HEK293 (cell line): Measurements from ENCODE around the gene MYO1B.

Experiments
- CTCF ChIA-PET: fragments of 350-600 bp; formaldehyde crosslinking; extraction: SDS; loops from one replicate; lab custom pipeline; 2021; ENCODE audit warnings: antibody characterized with exemption; lab: Yijun Ruan, JAX
- POLR2A ChIA-PET: fragments of 300-600 bp; formaldehyde crosslinking; extraction: SDS; loops from one replicate; lab custom pipeline; 2020; ENCODE audit warnings: antibody characterized with exemption, inconsistent platforms; lab: Yijun Ruan, JAX
- H3K27ac ChIP-seq: fragments of 200-500 bp; sonication (Bioruptor generic); 2 replicates; pipeline ENCODE4 v1.5.1; 2014; ENCODE audit warnings: low read depth, low read length, control low read depth, inconsistent platforms; ENCODE audit errors: extremely low read depth
- H3K36me3 ChIP-seq, 2 experiments: fragments of 200-500 bp in 1 of 2; sonication (Bioruptor generic) in 1 of 2; 1 replicate in 1 of 2; 2 replicates in 1 of 2; pipeline ENCODE4 v1.5.1; 2014 to 2017; ENCODE audit warnings: inconsistent platforms in 2 of 2, low read length in 2 of 2; ENCODE audit not compliant: control insufficient read depth in 2 of 2, insufficient read depth in 1 of 2
- H3K4me1 ChIP-seq: fragments of 200-500 bp; sonication (Bioruptor generic); 2 replicates; pipeline ENCODE4 v1.5.1; 2014; ENCODE audit warnings: mild to moderate bottlenecking, low read length, inconsistent platforms; ENCODE audit not compliant: control insufficient read depth, insufficient read depth
- H3K4me3 ChIP-seq: 2 replicates; pipeline ENCODE4 v1.5.1; 2011; ENCODE audit warnings: low read depth, mild to moderate bottlenecking, control low read depth, low read length, moderate library complexity
- H3K9me3 ChIP-seq: fragments of 200-500 bp; sonication (Bioruptor generic); 2 replicates; pipeline ENCODE4 v1.5.1; 2014; ENCODE audit warnings: low read depth, low read length, inconsistent platforms; ENCODE audit not compliant: control insufficient read depth, insufficient read depth
- AEBP2 ChIP-seq: fragments of 450-650 bp; formaldehyde crosslinking; IDR thresholded peaks from 2 replicates; pipeline ENCODE4 v1.5.1; 2016; ENCODE audit warnings: missing biosample characterization, missing genetic modification characterization, borderline replicate concordance
- GLI2 ChIP-seq: fragments of 450-650 bp; formaldehyde crosslinking; IDR thresholded peaks from 2 replicates; pipeline ENCODE4; 2017; ENCODE audit warnings: missing biosample characterization, missing genetic modification characterization, low read depth, borderline replicate concordance
- KLF10 ChIP-seq: fragments of 450-650 bp; IDR thresholded peaks from 2 replicates; pipeline ENCODE4 v1.5.1; 2018; ENCODE audit warnings: missing biosample characterization, mild to moderate bottlenecking, missing genetic modification characterization
- KLF7 ChIP-seq: fragments of 450-650 bp; formaldehyde crosslinking; IDR thresholded peaks from 2 replicates; pipeline ENCODE4 v1.5.1; 2016; ENCODE audit warnings: missing biosample characterization, missing genetic modification characterization, borderline replicate concordance
- MYNN ChIP-seq: fragments of 450-650 bp; formaldehyde crosslinking; IDR thresholded peaks from 2 replicates; pipeline ENCODE4 v1.5.1; 2016; ENCODE audit warnings: missing biosample characterization, missing genetic modification characterization, borderline replicate concordance
- ZBTB1 ChIP-seq: fragments of 450-650 bp; formaldehyde crosslinking; IDR thresholded peaks from 2 replicates; pipeline ENCODE4 v1.5.1; 2016; ENCODE audit warnings: missing biosample characterization, missing genetic modification characterization
- ZBTB21 ChIP-seq: fragments of 450-650 bp; formaldehyde crosslinking; IDR thresholded peaks from 2 replicates; pipeline ENCODE4 v1.5.1; 2017; ENCODE audit warnings: missing biosample characterization, missing genetic modification characterization
- ZEB2 ChIP-seq: fragments of 450-650 bp; formaldehyde crosslinking; IDR thresholded peaks from 2 replicates; pipeline ENCODE4 v1.5.1; 2016; ENCODE audit warnings: missing biosample characterization, missing genetic modification characterization
- ZNF10 ChIP-seq: fragments of 450-650 bp; formaldehyde crosslinking; IDR thresholded peaks from 2 replicates; pipeline ENCODE4 v1.5.1; 2017; ENCODE audit warnings: missing biosample characterization, missing genetic modification characterization
- ZNF169 ChIP-seq: fragments of 450-650 bp; formaldehyde crosslinking; IDR thresholded peaks from 2 replicates; pipeline ENCODE4 v1.5.1; 2016; ENCODE audit warnings: missing biosample characterization, missing genetic modification characterization
- ZNF174 ChIP-seq: fragments of 450-650 bp; formaldehyde crosslinking; IDR thresholded peaks from 2 replicates; pipeline ENCODE4 v1.5.0; 2017; ENCODE audit warnings: missing biosample characterization, mild to moderate bottlenecking, missing genetic modification characterization
- ZNF214 ChIP-seq: fragments of 450-650 bp; formaldehyde crosslinking; IDR thresholded peaks from 2 replicates; pipeline ENCODE4 v1.5.1; 2017; ENCODE audit warnings: missing biosample characterization, mild to moderate bottlenecking, missing genetic modification characterization, borderline replicate concordance
- ZNF239 ChIP-seq: fragments of 450-650 bp; formaldehyde crosslinking; IDR thresholded peaks from 2 replicates; pipeline ENCODE4 v1.5.1; 2016; ENCODE audit warnings: missing biosample characterization, missing genetic modification characterization
- ZNF280D ChIP-seq: fragments of 450-650 bp; formaldehyde crosslinking; IDR thresholded peaks from 2 replicates; pipeline ENCODE4 v1.5.1; 2016; ENCODE audit warnings: missing biosample characterization, missing genetic modification characterization
- ZNF501 ChIP-seq: fragments of 450-650 bp; formaldehyde crosslinking; IDR thresholded peaks from 2 replicates; pipeline ENCODE4 v1.5.1; 2016; ENCODE audit warnings: missing biosample characterization, missing genetic modification characterization
- ZNF585B ChIP-seq: fragments of 450-650 bp; formaldehyde crosslinking; IDR thresholded peaks from 2 replicates; pipeline ENCODE4 v1.5.1; 2016; ENCODE audit warnings: missing biosample characterization, missing genetic modification characterization
- ZNF677 ChIP-seq: fragments of 450-650 bp; IDR thresholded peaks from 2 replicates; pipeline ENCODE4 v1.5.0; 2018; ENCODE audit warnings: missing biosample characterization, mild to moderate bottlenecking, missing genetic modification characterization, moderate library complexity
- ZNF768 ChIP-seq: fragments of 450-650 bp; formaldehyde crosslinking; IDR thresholded peaks from 2 replicates; pipeline ENCODE4 v1.5.1; 2018; ENCODE audit warnings: missing biosample characterization, mild to moderate bottlenecking, missing genetic modification characterization
- ZXDB ChIP-seq: fragments of 450-650 bp; formaldehyde crosslinking; IDR thresholded peaks from 2 replicates; pipeline ENCODE4 v1.5.1; 2016; ENCODE audit warnings: missing biosample characterization, missing genetic modification characterization
- TF ChIP-seq, protein P1 (sequence below): fragments of 450-650 bp; formaldehyde crosslinking; IDR thresholded peaks from 2 replicates; pipeline ENCODE4 v1.5.1; 2017; ENCODE audit warnings: missing biosample characterization, mild to moderate bottlenecking, missing genetic modification characterization, moderate library complexity
- TF ChIP-seq, protein P2 (sequence below): fragments of 450-650 bp; formaldehyde crosslinking; IDR thresholded peaks from 2 replicates; pipeline ENCODE4 v1.5.1; 2016; ENCODE audit warnings: missing biosample characterization, missing genetic modification characterization

The MYO1B gene

DNA sequence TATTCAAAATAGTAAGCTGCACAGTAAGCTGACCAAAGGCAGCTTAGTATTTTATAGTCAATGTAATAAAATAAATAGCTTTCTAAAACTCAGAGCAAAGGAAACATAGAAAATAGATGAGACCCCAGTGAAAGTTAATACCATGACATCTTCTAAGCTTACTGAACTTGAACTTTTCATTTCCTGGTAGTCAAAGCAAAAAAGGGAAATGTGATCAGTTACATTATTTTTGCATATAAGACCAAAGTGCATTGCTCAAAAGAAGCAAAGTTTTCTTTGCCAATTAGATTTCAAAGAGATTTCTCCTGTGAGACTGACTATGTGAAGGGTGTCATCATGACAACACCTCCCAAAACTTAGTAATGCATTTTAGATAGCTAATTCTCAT, 70.2 kb downstream of the MYO1B start (continued):
- TF ChIP-seq ZNF280D (tag by site-specific recombination) (no peak), GLI2 (tag by site-specific recombination) (no peak), ZNF214 (tag by site-specific recombination) (no peak)

DNA sequence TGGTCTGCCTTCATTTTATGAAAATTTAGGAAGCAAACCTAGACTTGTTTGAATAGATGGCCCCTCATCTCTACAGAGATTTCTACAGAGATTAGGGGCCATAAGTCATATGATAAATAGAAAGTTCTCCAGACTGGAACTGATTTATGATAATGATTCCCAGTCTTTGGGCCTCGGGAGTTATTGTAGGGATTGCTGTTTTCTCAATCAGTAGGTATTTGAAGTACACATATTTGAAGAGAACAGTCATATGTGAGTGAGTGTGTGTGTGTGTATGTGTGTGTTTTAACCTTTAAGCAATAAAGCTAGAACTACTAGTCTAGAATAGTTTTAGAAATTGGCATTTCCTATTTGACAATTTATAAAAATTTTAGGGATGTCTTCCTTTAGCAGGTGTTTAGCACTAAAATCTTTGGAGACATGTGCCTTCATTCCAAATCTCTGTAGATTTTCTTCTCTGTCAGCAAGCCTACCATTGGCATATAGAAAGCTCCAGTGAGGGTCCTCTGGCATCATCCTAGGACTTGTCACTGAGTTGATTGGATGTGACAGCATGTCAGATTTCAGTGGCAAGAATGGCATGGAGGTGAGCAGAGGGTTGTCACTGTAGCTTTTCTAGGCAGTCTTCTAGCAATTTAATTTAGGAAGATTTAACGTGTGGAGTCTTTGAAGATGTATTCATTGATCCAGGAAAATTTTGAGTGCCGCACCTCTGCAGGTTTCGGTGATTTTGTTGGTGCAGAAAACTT, 71.2 kb downstream of the MYO1B start:
- Histone ChIP-seq H3K4me1 (peaks cover 32% of the 10 kb centered on the region), H3K9me3 (no peaks in the 10 kb centered on the region), H3K27ac (no peak overlapping the region), H3K4me3 (no peak overlapping the region), H3K36me3 (no peaks in the 10 kb centered on the region)
- POLR2A ChIA-PET, result no interaction called here
- TF ChIP-seq ZBTB21 (tag by site-specific recombination) (no peak), KLF10 (tag by site-specific recombination) (no peak), ZNF768 (tag by site-specific recombination) (no peak), ZNF169 (no peak), MYNN (tag by site-specific recombination) (no peak), ZEB2 (tag by site-specific recombination) (no peak), ZBTB1 (tag by site-specific recombination) (no peak), ZNF501 (no peak)
- CTCF ChIA-PET, result interaction anchor here (0.6 to 1.0 kb wide), 2 partner anchors 17 to 70 kb away, joined by 3 to 4 read pairs; no protein-coding TSS in a partner anchor

GRCh38 chr2:191318037-191318728, 73.0 kb downstream of the MYO1B start:
- ChIA-PET CTCF (interaction anchor here (0.8 to 1.5 kb wide), 3 partner anchors 8 to 183 kb away, joined by 3 to 8 read pairs (median 5); no protein-coding TSS in a partner anchor), POLR2A (interaction anchor here (0.6 kb wide), 1 partner anchor 10 kb away, joined by 3 read pairs; no protein-coding TSS in a partner anchor)
- Histone ChIP-seq H3K27ac (peak overlapping the region; percentile 50; the same call in 1 of the 2 replicates), H3K4me3 (no peak overlapping the region), H3K36me3 (no peaks in the 10 kb centered on the region), H3K4me1 (peaks cover 45% of the 10 kb centered on the region), H3K9me3 (no peaks in the 10 kb centered on the region)
- TF ChIP-seq ZNF10 (tag by site-specific recombination) (no peak), ZNF768 (tag by site-specific recombination) (no peak), ZNF677 (tag by site-specific recombination) (no peak), ZXDB (tag by site-specific recombination) (no peak), KLF7 (tag by site-specific recombination) (no peak), ZNF585B (tag by site-specific recombination) (no peak), ZNF174 (tag by site-specific recombination) (no peak), AEBP2 (tag by site-specific recombination) (no peak), ZNF239 (no peak)
- TF ChIP-seq, protein P1, sequence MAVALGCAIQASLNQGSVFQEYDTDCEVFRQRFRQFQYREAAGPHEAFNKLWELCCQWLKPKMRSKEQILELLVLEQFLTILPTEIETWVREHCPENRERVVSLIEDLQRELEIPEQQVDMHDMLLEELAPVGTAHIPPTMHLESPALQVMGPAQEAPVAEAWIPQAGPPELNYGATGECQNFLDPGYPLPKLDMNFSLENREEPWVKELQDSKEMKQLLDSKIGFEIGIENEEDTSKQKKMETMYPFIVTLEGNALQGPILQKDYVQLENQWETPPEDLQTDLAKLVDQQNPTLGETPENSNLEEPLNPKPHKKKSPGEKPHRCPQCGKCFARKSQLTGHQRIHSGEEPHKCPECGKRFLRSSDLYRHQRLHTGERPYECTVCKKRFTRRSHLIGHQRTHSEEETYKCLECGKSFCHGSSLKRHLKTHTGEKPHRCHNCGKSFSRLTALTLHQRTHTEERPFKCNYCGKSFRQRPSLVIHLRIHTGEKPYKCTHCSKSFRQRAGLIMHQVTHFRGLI (tag by site-specific recombination), result no peak
- TF ChIP-seq, protein P2, sequence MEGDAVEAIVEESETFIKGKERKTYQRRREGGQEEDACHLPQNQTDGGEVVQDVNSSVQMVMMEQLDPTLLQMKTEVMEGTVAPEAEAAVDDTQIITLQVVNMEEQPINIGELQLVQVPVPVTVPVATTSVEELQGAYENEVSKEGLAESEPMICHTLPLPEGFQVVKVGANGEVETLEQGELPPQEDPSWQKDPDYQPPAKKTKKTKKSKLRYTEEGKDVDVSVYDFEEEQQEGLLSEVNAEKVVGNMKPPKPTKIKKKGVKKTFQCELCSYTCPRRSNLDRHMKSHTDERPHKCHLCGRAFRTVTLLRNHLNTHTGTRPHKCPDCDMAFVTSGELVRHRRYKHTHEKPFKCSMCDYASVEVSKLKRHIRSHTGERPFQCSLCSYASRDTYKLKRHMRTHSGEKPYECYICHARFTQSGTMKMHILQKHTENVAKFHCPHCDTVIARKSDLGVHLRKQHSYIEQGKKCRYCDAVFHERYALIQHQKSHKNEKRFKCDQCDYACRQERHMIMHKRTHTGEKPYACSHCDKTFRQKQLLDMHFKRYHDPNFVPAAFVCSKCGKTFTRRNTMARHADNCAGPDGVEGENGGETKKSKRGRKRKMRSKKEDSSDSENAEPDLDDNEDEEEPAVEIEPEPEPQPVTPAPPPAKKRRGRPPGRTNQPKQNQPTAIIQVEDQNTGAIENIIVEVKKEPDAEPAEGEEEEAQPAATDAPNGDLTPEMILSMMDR (tag by site-specific recombination), result no peak
